ENCODE measurements around the gene TSFM.

- TF ChIP-seq ESRRG (CRISPR knock-in tag; IDR thresholded peaks at IDR 0.05) (no peak), ZFP30 (CRISPR knock-in tag; IDR thresholded peaks at IDR 0.05) (no peak), ZC3H10 (CRISPR knock-in tag; IDR thresholded peaks at IDR 0.05) (no peak), TOX (CRISPR knock-in tag; IDR thresholded peaks at IDR 0.05; ENCODE audit: borderline replicate concordance) (no peak), TCF4 (CRISPR knock-in tag; IDR thresholded peaks at IDR 0.05; ENCODE audit: borderline replicate concordance) (no peak), ZNF565 (CRISPR knock-in tag; conservative IDR thresholded peaks at IDR 0.05; ENCODE audit: low read depth) (no peak)
- TF ChIP-seq, protein P1, sequence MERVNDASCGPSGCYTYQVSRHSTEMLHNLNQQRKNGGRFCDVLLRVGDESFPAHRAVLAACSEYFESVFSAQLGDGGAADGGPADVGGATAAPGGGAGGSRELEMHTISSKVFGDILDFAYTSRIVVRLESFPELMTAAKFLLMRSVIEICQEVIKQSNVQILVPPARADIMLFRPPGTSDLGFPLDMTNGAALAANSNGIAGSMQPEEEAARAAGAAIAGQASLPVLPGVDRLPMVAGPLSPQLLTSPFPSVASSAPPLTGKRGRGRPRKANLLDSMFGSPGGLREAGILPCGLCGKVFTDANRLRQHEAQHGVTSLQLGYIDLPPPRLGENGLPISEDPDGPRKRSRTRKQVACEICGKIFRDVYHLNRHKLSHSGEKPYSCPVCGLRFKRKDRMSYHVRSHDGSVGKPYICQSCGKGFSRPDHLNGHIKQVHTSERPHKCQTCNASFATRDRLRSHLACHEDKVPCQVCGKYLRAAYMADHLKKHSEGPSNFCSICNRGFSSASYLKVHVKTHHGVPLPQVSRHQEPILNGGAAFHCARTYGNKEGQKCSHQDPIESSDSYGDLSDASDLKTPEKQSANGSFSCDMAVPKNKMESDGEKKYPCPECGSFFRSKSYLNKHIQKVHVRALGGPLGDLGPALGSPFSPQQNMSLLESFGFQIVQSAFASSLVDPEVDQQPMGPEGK (CRISPR knock-in tag; IDR thresholded peaks at IDR 0.05; ENCODE audit: borderline replicate concordance), result no peak
Measured at GRCh38 chr12:57759360-57759980, 23.1 kb upstream of the TSFM start.

Measured in SK-N-SH treated with all-trans-retinoic acid at 6 μM for 48 hours (cell line).